ENCODE measurements around the gene LAMA2.

Gene LAMA2

DNA sequence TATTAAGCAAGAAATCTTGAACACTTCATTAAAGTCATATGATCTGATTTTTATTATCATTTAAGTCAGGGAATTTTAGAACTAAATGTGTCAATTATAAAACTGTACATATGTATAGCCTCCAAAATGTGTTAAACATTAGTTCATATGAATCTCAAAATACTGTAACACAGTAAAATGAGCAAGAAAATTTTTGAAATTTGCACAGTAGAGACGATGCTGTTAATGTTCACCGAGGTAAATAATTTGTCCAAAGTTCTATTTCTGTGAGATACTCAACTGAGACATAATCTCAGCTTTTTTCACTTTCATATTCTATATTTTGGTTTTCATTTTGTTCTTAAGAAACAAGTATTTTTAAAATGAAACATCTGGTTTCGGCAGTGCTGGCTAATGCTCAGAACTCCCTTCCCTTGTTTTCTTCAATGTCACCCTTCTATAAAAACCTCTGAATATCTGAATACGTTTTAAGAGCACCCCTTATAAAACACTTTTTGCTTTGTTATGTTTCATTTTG lies 353.1 kb downstream of the LAMA2 start:
- no peak for DNase-seq

DNA sequence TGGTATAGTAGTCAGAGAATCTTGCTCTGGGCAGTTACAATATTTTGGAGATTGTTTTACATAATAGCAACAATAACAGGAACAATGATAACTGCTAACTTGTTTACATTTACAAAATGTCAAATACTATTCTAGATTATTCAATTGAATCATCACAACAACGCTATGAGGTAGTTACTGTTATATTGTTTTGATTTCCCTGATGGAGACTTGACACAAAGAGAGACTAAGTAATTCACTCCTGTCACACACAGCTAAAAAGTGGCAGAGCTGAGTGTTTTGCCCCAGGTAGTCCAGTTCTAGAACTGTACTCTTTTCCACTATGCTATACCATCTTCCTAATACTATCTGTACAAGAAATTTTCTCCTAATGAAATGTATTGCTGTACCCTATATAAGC lies 356.1 kb downstream of the LAMA2 start:
- DNase-seq, result no peak

- DNase-seq, result no peak
Measured at GRCh38 chr6:129239825-129240491, 357.0 kb downstream of the LAMA2 start.

DNA sequence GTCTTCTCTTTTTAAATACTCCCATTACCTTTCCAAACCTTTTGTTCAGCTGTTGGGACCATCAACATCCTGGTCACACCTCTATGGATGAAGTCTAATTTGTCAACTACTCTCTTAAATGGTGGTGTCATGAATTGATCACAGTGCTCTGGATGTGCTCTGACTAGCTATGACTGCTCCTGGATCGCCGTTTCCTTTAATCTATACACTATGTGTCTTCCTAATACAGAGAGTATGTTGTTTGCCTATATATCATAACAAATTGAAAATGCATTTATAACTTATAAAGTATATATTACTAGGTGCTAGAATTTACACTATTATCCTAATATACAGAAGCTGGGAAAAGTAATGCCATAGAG lies 357.5 kb downstream of the LAMA2 start:
- no peak for DNase-seq

GRCh38 chr6:129242546-129242945 lies 359.6 kb downstream of the LAMA2 start:
- DNase-seq, result no peak

GRCh38 chr6:129243377-129243776 lies 360.4 kb downstream of the LAMA2 start:
- no peak for DNase-seq

- no peak for DNase-seq
Measured at GRCh38 chr6:129248946-129249345, 366.0 kb downstream of the LAMA2 start.

- peak; percentile 1 for DNase-seq
Measured at GRCh38 chr6:129251669-129252376, 368.9 kb downstream of the LAMA2 start.

DNA sequence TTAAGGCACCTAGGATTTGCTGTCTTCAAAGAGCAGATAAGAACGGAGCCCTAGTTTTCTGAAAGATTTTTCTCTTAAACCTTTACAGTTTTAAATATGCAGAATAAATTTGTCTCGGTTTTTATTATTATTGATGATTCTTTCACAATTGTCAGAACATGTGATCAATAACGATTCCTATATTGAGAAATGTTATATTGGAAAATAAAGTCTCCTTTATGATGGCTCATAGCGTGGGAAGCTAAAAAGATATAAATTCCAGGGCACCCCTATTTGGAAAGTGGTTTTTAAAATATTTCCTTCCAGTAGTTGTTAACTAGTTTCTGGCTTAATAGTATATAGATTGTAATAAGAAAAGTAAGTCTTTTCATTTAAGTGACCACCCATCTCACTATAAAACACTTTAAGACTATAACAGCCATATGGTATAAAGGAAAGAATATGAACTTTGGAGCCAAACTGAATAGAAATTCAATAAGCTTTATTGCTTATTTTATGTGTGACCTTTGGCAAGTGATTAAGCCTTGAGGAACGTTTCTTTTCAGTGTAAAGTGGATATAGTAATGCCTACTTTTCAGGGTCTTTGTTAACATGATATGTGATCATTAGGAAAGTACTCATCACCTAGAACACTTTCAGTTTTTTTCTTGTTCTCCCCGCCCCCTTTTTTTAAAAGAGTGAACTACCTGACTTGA lies 369.6 kb downstream of the LAMA2 start:
- no peak for DNase-seq

GRCh38 chr6:129253242-129253641 lies 370.3 kb downstream of the LAMA2 start:
- no peak for DNase-seq

DNA sequence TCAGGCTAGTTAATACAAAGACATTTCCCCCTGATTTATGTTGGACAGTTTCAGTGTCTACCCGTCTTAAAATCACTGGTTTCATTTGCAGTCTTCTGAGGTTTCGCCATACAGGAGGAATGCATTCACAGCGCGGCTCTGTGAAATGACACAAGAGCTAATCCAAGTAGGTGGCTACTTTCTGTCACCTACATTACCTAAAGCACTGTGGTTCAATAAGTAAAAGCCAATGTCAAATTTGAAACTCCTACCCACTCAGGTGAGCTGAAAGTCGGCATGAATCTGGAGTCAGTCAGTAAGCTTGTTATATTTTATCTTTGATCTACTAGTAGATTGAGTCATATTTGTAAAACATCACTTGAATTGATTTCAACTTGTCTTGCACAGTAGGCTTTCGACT lies 370.8 kb downstream of the LAMA2 start:
- DNase-seq, result no peak

- no peak for DNase-seq
Measured at GRCh38 chr6:129257196-129257595, 374.3 kb downstream of the LAMA2 start.

- DNase-seq, result no peak
Measured at GRCh38 chr6:129262661-129263060, 379.7 kb downstream of the LAMA2 start.

GRCh38 chr6:129263176-129263575 lies 380.2 kb downstream of the LAMA2 start:
- DNase-seq, result no peak

DNA sequence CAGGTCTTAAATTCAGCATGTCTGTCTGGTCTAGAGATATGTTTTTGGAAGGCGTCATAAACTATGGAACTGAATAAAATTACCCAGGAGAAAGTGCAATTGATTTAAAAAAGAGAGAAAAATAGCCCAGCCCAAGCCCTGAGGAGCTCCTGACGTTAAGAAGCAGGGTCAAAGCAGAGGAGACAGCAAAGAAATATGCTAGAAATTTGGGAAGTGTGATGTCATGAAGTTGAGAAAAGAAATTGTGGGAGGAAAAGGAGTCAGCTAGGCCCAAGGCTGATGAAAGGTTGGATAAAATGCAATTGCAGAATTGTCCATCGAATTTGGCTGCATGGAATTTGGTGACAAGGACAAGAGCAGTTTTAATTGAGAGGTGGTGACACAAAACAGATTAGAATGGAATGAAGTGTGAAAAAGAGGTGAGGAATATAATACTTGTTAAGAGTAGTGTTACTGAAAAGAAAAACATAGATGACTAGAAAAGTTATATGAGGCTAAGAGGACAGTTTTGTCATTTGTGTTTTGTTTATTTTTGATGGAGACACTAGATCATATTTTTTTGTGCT lies 381.6 kb downstream of the LAMA2 start:
- no peak for DNase-seq

DNA sequence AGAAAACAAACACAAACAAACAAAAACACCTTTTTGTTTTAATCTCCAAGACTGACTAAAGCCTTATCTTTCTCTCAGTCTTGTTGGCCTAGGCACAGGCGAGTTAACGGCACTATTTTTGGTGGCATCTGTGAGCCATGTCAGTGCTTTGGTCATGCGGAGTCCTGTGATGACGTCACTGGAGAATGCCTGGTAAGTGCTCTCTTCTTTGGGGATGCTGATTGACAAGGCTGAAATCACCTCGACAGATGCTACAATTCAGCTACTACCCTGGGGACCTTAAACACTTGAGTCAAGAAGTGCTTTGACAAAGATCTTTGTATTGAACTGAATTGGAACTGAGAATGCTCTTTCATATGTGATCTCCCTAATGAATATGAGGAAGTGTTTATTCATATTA lies 384.1 kb downstream of the LAMA2 start:
- DNase-seq, result no peak

DNA sequence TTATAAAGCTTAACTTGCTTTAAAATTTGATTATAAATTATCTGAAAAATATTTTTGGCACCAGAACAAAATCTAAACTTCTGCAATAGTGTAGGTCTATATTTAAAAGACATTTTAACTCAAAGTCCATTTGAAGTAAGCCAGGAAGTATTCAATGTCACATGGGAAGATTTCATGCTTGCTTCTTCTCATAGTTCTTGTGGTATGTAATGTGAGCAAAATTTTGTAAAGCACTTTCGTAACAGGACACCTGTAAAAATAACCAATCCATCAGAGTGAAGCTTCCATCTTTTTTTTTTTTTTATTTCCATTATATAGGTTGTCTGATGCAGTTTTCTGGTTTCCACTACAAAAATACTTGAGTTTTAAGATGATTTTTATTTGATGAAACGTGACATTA lies 386.1 kb downstream of the LAMA2 start:
- DNase-seq, result no peak

- DNase-seq, result no peak
Measured at GRCh38 chr6:129269891-129270290, 387.0 kb downstream of the LAMA2 start.

- DNase-seq, result no peak
Measured at GRCh38 chr6:129270450-129270849, 387.5 kb downstream of the LAMA2 start.

DNA sequence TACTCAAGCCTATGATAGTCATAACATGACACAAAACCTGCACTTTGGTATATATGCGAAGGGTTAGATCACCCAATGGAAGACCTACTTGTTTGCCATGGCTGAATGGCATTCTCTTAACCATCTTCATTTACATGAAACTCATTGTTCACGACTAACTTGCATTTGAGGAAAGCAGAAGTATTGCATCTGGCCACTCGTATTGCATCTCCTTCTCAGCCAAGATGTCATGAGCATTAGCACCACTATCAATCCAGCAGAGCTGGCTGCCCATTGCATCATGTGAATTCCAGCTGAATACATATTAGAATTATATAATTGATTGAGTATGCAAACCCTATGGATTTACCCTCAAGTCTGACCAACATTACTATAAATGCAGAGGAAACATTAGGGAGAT lies 390.2 kb downstream of the LAMA2 start:
- no peak for DNase-seq

DNA sequence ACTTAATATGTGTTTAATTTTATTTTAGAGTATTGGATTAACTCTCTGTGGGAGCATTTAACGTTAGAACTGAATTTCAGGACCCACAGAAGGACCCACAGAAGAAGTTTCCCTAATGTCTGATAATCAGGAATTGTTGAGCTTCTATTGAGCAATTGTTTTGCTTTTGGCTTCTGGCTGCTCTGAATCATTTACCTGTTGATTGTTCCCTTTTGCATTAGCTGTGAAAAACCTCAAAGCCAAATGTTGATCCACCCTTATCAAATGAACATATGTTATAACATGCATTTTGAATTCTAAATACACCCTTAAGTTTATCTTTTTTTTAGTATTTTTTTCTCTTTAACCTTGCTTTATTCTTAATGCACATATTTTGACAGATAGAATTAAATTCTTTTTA lies 393.5 kb downstream of the LAMA2 start:
- no peak for DNase-seq

DNA sequence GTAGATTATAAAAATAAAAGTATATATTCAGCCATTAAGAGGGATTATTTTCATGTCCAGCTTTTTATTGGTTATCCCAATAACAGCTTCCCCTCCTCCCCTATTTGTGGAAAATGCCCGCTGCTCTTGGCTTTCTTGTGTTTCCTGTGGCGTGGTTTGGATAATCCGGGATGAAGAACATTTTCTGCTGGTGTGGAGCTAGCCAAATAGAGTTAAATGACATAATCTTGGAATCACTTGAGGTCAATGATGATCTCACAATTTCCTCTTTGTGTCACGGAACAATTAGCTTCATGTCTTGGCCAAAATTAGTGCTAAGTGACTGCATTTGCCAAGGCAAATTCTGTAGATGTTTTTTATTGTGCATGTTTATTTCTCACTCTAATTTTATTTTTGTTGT lies 394.0 kb downstream of the LAMA2 start:
- DNase-seq, result no peak
